ENCODE measurements around the gene DSG2. TPM values are rescaled to one million over a fixed set of nuclear protein-coding genes. Genes with fewer than 3 reads are reported as not detected.
A peak's percentile ranks its signal among the peaks of the same experiment; 100 is the strongest.
"Not testable (repeated sequence)": the region's sequence is repeated elsewhere in the genome, so short reads cannot be mapped to it uniquely, and the experiment has no call there.

The DSG2 gene
- polyA plus RNA-seq (2013, experiment 1 of 2; ENCODE audit: insufficient read length) = 7.7 TPM
- polyA plus RNA-seq (2013, experiment 2 of 2; ENCODE audit: insufficient read length) = 7.0 TPM

DNA sequence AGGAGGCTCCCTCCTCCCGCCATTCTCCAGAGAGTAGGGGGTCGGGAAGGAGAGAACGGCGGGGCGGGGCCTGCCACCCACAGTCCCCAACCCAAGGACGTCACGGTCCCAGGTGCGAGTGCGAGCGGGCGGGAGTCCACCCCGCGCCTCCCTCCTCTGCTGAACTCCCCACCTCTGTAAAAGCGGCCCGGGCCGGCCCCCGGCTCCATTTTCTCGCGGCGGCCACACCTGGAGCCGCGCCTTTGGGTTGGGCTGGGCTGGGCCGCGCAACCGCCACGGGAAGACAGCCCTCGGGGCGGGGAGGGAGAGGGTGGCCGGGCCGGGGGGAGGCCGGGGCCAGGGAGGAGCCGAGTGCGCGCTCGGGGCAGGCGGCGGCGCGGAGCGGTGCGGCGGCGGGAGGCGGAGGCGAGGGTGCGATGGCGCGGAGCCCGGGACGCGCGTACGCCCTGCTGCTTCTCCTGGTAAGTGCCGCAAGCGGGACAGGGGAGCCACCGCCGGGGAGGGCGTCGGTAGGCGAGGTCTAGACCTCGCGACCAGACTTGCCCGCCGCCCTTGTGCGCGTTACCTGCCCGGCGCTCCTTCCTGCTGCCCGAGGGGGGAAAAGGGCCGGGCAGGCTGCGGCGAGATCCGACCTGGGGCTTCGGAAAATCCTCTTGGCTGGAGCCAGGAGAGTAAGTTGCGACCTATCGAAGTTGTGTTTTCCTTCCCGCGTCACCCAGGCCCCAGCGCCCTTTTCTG is at the start of gene DSG2:
Gene DSG2, plus strand, starts transcription at position 342 of the 738 bp plus-strand sequence. Its CDS starts 75 bp downstream, at position 417.
- peak; percentile 26 for DNase-seq

DNA sequence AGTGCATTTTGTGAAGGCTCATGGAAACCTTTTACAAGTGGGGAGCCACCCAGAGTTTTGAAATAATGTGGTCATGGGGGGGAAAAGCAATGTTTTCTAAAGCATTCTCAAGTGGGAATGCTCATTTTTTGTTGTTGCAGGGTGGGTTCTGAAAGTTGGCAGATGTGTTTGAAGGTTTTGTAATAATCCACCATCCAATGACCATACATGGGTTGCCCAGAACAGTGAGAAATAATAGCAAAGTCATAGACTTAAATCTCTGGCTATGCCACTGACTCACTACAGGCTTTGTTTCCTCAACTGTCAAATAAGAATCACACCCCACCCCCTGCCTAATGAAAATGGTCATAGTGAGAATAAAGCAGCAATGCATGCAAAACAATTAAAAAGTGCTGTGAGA is 47.6 kb upstream of the DSG2 start:
- peak; percentile 4 for DNase-seq

DNA sequence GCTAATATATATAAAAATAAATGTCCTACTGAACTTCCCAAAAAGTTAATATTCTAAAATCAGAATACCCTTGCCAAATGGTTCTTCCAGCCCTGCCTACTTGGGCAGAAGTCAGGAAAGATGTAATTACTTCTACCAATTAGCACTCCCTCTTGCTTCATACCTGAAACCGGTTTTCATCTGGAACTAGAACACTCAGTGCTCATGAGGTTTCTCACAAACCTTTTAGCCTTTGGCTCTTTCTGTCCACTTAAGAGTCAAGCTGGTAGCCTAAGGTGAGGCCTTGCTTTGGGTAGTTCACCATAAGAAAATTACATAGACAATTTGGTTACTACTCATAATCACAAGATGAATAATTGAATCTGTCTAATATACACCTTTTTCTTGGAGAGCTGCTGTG is 46.4 kb upstream of the DSG2 start:
- no peak for DNase-seq

DNA sequence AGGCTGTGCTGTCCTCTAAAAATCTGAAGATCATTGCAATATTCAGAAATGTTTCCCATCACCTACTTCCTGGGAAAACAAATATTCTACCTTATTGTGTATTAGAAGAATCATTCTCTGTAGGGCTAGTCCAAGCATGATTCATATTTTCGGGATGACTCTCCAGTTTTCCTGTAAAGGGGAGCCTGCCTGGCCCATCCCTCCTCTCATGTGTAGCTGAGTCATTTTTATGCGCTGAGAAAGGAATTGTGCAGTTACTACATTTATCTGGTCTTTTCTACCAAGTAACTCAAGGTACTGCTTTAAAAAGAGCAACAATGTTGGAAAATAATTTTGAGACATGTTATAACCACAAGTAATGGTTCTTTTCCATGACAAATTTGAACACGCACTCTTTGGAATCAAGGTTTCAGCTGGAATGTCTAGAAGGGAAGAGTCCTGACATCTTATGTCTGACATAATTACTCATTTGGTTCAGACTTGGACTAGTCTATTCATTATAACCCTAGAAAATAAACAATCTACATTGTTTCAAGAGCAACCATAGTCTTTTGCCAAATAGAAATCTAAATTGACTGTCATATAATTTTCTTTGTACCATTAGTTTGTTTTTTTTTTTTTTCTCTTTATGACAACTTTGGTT is 43.8 kb upstream of the DSG2 start:
- DNase-seq = peak; percentile 64

DNA sequence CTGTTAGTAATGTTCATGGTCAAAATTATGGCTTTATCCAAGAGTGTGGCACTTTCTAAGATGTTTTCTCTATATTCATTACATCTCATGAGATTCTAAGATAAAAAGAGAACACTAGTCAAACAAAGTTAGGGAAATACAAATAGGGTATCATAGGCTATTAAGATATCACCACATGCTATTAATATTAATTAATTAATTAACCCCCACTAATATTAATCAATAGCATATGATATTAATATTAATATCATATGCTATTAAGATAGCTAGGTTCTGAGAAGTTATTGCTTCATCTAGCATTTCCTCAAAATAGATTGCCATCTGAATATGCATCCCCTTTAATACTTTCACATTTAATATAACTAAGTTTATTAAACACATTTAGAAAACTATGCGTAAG is 28.3 kb upstream of the DSG2 start:
- DNase-seq = no peak

DNA sequence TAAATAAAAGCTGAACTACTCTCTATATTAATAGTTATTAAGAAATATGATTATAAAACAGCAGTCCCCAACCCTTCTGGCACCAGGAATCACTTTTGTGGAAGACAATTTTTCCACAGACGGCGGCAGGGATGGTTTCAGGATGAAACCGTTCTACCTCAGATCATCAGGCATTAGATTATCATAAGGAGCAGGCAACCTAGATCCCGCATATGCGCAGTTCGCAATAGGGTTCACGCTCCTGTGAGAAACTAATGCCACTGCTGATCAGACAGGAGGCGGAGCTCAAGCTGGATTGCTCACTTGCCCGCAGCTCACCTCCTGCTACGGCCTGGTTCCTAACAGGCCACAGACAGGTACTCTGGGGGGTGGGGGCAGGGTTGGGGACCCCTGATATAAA is 19.3 kb upstream of the DSG2 start:
- DNase-seq = no peak

DNA sequence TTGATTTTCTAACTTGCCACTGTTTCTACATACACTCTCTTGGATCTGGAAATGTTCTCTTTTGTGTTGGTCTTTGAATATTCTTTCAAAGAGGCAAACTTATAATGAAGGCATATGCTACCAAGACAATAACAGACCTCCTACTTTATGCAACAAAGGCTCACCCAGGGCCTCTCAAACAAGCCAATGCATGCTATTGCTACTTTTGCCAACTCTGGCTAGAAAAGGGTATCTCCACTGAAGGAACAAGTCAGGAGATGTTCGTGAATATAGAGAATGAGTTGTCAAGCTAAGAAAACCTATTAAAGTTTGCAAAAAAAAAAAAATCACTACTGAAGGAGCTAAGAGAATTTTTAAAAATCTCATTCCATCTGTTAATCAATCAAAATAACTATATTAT is 15.9 kb upstream of the DSG2 start:
- DNase-seq = no peak

DNA sequence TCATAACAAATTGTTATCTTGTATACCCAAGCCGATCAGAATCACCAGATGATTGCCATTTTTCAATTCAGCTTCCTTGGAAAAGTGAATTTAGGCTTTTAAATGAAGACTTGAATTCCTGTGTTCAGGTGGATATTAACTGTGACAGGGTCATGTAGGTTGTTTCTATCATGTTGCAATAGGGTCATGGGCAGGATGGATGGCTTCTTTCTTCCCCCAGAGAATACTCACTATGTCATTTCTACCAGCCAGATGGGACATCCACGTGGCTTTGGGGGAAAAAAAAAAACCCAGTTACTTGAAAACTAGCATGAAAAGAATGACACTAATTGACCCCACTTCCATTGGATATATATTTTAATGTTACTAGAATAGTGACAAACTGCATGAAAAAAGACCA is 14.6 kb upstream of the DSG2 start:
- no peak for DNase-seq

DNA sequence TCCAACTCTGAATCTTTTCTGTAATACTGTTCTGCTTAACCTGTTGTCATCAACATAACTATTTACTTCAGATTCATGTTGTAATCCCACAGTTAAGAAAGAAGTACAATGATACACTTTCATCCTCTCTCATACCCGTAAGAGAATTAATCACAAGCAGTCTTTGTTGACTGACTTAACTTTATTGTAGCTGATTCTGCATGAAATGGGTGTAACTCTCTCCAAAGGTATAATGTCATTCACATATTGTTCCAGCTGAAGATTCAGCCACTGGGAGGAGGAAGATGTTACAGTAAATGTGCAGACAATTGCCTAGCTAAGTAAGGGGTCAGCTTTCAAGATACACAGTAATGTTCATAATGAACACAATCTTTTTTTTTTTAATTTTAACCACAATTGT is 13.5 kb upstream of the DSG2 start:
- no peak for DNase-seq

DNA sequence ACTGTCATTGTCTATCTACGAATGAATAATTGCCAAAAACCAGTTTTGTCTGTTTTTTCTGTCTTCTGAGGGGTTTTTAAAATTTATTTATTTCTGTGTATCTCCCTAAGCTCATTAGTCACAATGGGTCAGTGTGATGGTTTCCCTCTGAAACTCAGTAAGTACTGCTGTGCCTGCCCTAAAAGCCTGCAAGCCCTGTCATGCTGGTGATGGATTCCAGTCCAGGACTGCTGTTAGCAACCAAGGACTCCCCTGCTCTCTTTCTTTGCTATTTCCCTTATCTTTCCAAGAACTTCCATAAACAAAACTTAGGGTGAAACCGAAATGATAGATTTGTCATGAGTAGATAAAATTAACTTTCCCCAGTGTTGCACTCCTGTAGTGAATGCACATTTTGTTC is 11.8 kb upstream of the DSG2 start:
- DNase-seq = no peak

DNA sequence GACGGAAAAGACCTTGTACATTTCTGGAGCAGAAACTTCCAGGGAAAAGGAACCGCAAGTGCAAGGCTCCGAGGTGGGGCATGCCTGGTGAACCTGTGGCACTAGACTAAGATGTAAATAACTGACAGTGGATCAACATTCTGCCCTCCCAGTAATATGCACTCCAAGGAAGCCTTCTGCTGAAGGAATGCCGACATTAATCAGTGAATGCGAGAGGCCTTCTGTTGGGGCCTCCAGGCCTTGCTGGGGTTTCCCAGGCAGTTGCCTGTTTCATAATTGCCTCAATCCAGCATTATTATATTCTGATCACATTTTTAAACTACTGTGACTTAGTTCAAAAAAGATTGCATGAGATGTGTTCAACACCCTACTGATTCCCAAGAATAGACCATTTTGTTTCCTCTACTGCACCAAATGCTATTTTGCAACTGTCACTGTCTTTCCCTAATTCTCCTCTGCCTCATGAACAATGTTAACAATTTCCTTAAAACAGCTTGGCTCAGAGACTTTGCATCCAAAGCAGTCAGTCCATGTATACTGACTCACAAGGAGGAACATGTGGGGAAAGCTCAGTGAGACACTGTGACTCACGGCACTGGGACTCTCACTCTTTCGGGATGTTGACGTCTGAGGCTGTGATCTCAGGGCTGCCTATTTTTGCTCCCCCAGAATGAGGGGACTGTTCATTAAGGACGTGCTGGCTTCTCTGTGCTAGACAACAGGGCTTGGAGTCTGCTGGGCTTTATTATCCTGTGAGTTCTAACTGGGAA is 10.5 kb upstream of the DSG2 start:
- peak; percentile 90 for DNase-seq

DNA sequence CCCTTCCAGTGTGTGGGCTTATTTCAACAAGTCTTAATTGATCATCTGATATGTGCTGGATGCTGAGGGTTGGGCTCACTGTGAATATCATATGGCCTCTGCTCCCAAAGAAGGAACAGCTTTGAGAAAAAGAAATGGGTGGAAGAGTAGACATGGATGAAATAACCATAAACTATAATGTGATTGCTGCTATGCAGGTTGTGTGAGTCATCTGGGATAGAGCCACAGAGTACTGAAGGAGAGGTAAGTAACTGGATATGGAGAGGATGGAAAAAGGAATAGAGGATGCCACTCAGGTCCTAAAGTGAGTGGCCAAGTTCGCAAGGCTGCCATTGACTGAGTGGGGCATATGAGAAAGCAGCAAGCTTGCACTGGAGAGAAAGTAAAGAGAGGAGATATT is 8.7 kb upstream of the DSG2 start:
- DNase-seq = no peak

DNA sequence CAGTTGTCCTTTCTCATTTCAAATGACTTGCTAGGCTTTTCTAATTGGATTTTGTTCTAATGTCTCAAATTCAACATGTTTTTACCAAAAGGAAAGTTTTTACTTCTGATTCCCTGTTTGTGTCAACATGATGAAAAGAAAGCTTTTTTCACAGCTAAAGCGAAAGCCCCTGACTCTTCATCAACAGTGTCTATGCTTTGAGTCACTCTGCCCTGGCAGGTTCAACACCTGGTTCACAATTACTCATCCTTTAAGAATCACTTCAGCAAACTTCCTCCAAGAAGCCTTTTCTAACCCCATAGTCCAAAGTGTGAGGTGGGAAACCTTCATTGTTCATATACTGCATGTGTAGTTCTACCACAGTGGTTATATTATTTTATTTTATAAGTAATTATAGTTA is 7.6 kb upstream of the DSG2 start:
- no peak for DNase-seq

DNA sequence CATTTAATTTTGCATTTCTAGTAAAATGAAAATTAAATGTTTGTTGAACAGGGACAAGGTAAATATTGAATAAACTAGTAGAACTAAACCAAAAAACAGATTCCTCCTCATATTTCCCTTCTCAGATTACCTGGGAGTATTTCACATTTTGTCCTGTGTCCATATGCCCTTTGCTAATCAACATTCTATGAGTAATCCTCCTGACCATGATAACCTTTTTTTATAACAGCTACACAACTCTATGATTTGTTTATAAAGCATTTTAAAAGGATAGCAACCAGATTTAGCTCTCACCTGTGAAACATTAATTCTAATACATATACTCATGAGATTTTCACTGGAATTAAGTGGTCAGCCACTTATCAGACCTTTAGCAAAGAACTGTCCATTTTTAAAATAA is 7.1 kb upstream of the DSG2 start:
- no peak for DNase-seq

DNA sequence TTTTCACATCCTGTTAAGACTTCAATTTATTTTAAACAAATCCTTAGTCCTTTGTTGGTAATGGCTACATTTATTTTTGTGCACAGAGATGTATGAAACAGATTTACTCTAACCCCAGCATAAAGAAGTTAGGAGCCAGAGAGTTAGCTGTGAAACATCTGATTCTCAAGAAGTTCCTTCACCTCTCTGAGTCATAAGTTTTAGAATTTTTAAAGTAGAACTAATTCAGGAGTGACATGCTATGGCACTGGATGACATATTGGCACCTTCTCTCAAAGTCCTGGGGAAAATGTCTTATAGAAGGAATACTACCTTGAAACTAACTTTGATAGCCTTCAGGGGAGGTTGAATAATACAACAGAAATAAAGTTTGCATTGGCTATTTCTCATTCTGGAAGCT is 6.4 kb upstream of the DSG2 start:
- DNase-seq = no peak

DNA sequence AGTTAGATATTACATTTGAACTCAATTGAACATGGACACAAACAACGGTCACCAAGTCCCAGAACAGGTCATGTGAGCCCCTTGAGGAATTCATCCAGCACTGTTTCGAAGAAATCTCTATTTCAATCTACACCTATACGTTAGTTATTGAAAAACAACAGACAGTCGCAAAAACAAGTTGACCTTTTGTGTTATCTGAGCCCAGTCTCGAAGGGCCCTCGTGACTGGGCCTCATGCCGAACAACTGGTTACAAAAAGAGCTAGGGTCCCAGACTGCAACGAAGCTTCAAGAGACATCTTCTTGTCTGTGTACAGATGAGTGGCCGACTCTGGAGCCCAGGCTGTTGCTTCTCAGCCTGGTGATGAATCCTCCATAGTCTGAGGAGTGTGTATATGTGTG is 5.3 kb upstream of the DSG2 start:
- DNase-seq = no peak

DNA sequence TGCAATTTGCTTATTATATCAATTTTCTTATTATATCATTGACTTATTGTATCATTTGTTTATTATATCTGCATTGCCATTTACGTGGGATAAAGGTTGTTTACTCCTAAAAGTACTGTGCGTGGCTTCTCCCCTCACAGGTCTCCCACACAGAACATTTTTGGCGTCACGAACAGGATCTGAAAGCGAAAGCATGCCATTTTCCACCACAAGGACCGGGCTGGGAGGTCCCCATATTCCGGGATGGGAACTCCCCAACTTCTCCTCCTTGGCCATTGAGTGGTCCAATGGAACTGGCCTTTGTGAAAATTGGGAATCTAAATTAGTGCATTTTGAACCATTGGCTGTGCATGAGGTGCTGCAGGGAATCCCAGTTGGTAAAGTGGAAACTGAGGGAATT is 4.8 kb upstream of the DSG2 start:
- no peak for DNase-seq

DNA sequence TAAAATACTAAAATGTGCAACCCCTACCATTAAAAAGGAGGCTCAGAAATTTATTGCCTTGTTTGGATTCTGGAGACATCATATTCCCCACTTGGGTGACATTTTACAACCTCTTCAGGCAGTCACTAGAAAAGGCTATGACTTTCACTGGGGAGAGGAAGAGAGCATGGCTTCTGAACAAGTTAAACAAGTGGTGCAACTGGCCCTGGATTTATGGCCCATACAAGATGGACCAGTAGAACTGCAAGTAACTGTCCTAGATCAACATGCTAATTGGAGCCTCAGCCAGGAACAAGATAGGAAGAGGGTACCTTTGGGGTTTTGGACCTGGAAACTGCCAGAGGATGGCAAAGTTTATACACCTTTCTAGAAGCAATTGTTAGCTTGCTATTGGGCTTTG is 4.0 kb upstream of the DSG2 start:
- no peak for DNase-seq

DNA sequence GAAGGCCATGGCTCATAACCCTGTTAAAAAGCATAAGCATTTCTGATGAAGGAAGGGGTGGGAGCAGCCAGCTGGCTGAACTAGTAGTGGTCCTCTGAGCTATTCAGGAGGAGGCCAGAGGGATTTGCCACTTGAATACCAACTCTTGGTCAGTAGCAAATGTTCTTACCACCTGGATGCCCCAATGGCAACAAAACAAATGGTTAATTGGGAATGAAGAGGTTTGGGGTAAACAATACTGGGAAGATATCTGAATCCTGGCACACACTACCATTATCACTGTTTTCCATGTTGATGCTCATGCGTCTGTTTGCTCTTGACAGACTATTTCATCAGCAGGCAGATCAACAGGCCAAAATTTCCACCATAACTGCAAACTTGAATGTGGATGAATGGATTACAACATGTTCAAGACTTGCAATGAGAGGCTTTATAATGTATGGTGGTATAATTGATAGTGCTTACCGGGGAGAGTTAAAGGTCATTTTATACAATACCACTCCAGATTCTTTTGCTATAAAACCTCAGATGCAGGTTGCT is 3.2 kb upstream of the DSG2 start:
- not testable (repeated sequence) for DNase-seq

DNA sequence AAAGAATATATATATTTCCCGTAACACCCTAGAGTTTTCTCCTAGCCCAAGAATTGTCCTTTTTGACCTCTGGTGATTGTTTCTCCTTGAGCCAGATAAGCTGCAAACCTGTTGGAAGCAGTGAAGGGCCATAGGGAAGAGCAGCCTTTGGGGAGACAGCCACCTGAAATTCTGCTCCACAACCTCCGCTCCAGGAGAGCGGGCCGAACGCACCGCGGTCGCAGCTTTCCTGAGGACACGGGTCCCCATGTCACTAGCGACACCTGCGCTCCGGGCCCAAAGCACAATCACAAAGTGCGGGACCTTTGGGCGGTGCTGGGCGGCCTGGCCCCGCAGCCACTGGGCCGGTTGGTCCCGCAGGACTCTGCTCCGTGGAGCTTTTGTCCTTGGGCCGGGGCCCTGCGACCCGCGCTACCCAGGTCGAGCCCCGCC is 557 bp upstream of the DSG2 start:
- DNase-seq = no peak

DNA sequence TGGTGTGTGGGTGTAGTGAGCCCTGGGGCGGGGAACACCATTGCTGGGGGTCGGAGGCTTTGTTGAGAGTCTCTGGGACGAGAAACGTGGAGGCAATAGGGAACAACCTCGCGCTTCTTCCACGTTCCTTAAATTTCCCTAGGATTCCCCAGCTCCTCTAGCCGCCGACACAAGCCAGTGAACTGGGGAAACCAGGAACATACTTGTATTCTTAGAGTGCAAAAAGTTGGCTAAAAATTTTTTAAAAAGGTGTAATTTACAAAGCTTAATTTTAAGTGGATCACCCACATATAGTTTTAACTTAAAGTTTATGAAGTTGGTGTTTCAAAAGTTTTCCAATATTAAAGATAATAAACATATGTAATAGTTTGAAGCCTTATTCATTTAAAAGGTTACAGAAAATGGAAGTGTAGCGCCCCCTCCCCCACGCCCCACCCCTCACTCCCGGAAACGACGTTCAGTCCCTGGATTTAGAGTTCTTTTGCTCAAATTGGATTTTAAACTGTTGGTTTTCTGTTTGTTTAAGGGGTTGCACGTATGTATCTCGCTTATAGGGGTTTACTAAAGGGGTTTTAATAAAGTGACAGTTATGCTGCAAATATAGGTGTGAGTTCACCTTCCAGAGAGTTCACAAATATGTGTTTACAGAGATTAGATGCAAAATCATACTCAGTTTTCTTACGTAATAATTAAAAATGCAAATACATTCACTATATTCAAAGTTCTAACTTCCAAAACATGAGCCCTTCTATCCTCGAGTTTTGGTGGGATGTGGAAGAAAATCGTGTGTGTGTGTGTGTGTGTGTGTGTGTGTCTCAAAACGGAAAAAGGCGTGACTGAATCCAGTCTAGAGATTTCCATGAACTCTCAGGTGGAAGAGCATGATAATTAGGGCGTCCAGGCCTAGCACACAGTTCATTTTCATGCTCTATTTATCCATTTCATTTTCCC is 872 bp downstream of the DSG2 start:
- DNase-seq = no peak

DNA sequence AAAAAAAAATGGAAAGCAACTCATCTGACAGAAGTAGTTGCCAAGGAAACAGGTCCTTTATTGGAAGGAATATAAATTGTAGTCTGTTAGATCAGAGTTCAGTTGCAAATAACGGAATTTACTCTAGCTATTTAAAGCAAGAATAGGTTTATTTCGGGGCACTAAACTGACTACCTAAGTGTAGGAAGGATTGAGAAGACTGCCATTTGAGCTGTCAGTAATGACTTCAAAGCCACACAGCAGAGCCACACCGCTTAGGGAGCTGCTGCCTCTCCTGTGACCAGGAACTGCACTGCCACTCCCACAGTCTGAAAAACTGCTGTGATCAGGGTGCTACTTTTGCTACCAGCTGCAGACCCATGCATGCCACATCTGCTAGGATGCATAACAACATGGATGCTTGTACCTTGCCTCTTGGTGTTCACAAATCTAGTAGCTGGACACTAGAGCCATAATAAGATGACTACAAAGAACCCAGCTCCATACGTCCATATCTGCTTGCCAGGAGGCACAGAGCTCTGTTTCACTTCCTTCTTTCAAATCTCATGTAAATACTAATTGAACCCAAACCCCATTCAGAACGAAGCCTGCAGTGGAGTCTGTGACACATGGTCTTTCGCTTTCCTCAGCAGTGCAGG is 2.2 kb downstream of the DSG2 start:
- DNase-seq = no peak
